Stimulated activated CD8-positive, alpha-beta memory T cell treated with anti-CD3 and anti-CD28 coated beads, Interleukin-12 subunit alpha, Interleukin-12 subunit beta, amount 100 ng/mL, for 1 hour (primary cell): ENCODE results near the gene RPEL1.

Source experiments
- DNase-seq: peaks from one replicate; pipeline ENCODE4 v3.0.0-alpha.2; 2020; ENCODE audit warnings: low read depth

Gene RPEL1

GRCh38 chr10:103280506-103280905 is 34.8 kb downstream of the RPEL1 start:
- no peak for DNase-seq

- no peak for DNase-seq
Observed at GRCh38 chr10:103281753-103282152, 36.1 kb downstream of the RPEL1 start.

- DNase-seq = no peak
Observed at GRCh38 chr10:103282961-103283360, 37.3 kb downstream of the RPEL1 start.

GRCh38 chr10:103284170-103284569 is 38.5 kb downstream of the RPEL1 start:
- DNase-seq = no peak

GRCh38 chr10:103287992-103288391 is 42.3 kb downstream of the RPEL1 start:
- no peak for DNase-seq

GRCh38 chr10:103291588-103291987 is 45.9 kb downstream of the RPEL1 start:
- DNase-seq = no peak

- DNase-seq = no peak
Observed at GRCh38 chr10:103295374-103296015, 49.8 kb downstream of the RPEL1 start.
